ENCODE results near the gene NPIPB8.
"Not testable (repeated sequence)": the region's sequence is repeated elsewhere in the genome, so short reads cannot be mapped to it uniquely, and the experiment has no call there.

The NPIPB8 gene

DNA sequence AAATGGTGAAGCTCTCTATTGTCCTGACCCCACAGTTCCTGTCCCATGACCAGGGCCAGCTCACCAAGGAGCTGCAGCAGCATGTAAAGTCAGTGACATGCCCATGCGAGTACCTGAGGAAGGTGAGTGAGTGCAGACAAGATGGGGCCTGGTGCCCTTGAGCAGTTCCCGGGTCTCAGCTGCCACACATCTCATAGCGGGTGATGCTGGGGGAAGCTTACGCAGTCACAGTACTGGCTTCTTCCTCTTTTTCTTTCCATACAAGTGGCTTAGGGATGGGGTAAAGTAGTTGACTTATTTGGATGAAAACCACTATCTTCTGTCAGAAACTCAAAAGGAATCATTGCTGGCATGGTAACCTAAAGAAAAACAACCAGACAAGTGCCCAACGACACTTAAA, 494 bp downstream of the NPIPB8 start:
- DNase-seq, result not testable (repeated sequence)

DNA sequence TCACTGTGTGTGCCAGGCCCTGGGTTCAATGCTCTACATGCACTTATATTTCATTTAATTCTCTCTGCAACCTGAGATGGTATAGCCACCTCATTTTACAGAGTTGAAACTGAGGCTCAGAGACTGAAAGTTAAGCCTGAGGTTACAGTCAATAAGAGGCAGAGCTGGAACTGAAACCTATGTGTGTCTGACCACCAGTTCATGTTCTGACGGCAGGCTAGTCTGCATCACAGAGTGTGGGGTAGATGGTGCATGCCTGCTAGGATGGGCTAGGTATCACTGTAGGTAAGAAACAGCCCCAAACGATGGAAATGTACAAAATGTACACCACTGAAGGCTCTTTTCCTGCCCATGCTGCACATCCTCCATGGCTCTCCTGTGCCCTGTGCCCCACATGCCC, 2.1 kb downstream of the NPIPB8 start:
- DNase-seq, result not testable (repeated sequence)

DNA sequence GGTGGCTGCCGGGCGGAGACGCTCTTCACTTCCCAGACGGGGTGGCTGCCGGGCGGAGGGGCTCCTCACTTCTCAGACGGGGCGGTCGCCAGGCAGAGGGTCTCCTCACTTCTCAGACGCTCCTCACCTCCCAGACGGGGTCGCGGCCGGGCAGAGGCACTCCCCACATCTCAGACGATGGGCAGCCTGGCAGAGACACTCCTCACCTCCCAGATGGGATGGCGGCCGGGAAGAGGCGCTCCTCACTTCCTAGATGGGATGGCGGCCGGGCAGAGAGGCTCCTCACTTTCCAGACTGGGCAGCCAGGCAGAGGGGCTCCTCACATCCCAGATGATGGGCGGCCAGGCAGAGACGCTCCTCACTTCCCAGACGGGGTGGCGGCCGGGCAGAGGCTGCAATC, 28.4 kb downstream of the NPIPB8 start:
- DNase-seq, result not testable (repeated sequence)

DNA sequence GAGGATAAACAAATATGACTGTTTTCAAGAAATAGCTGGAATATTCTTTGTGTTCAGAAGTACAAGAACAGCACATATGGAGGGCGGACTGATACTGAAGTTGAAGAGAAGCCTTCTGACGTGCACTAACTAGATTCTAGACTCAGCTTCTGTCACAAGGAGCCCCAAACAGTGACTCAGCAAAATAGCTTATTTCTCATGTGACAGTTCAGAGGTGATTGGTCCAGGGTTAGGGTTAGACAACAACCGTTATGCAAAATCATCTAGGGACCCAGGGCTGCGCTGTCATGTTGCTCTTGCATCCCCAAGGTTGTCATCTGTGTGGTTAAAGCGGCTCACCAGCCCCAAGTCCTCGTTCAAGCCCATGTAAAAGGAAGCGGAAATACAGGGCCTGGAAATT, 29.6 kb downstream of the NPIPB8 start:
- DNase-seq, result not testable (repeated sequence)

DNA sequence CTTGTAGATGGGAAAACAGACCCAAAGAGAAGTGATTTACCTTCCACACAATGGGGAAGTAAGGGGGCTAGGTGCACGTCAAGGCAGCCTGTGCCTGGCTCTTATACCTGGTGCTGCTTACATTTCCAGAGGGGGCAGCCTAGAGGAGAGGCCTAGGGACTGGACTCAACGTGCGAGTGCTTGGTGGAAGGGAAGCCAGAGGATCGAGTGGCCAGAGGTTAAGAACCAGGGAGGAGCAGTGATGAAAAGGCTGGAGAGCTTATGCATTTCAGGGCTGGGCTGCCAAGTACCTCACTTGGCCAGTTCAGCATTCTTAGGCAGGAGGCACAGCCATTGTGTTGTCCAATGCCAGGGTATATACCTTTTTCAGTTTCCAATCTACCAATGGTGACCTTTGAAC, 30.3 kb downstream of the NPIPB8 start:
- DNase-seq, result not testable (repeated sequence)

DNA sequence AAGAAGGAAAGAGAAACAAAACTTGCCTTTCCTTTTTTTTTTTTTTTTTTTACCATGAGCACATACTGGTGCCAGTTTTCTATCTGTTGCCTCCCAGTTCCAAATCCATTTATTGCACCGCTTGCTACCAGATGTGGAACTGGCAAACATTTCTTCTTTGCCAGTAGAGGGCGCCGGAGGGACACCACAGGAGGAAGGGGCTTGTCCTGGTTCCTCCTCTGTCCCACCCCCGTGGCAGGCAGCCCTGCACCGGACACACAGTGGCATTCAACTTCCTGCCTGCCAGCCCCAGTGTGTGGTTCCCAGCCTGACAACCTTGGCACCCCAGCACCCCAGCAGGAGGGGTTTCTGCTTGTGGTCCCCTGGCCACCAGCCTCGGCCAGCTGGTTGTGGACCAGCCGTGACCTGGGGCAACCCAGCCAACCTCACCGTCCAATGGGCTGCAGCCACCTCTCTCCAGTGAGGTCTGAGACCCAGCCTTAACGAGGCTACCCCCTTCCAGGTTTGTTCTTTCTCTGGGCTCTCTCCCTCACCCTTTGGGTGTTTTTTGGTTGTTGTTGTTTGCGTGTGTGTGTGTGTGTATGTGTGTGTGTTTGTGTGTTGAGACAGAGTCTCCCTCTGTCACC, 50.6 kb downstream of the NPIPB8 start:
- not testable (repeated sequence) for DNase-seq

DNA sequence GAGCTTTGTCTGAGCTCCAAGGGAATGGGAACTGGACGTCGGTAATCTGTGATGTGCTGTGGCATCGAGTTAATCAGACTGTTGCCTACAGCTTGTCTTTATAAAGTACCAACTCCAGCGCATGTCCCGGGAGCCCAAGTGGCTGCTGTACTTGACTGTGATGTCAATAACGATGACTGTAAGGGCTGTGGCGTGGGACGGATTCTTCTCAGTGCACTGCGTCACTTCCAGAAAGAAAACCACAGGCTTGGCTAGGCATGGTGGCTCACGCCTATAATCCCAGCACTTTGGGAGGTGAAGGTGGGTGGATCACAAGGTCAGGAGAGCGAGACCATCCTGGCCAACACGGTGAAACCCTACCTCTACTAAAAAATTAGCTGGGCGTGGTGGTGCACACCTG, 51.6 kb downstream of the NPIPB8 start:
- not testable (repeated sequence) for DNase-seq

DNA sequence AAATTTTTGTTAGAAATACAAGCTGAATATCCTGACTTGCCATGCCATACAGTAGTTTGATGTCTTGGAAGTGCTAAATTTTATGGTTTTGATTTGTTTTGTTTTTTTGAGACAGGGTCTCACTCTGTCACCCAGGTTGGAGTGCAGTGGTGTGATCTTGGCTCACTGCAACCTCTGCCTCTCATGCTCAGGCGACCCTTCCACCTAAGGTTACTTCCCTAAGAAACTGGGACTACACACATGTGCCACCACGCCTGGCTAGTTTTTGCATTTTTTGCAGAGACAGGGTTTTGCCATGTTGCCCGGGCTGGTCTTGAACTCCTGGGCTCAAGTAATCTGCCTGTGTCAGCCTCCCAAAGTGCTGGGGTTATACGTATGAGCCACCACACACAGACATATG, 53.9 kb downstream of the NPIPB8 start:
- not testable (repeated sequence) for DNase-seq

DNA sequence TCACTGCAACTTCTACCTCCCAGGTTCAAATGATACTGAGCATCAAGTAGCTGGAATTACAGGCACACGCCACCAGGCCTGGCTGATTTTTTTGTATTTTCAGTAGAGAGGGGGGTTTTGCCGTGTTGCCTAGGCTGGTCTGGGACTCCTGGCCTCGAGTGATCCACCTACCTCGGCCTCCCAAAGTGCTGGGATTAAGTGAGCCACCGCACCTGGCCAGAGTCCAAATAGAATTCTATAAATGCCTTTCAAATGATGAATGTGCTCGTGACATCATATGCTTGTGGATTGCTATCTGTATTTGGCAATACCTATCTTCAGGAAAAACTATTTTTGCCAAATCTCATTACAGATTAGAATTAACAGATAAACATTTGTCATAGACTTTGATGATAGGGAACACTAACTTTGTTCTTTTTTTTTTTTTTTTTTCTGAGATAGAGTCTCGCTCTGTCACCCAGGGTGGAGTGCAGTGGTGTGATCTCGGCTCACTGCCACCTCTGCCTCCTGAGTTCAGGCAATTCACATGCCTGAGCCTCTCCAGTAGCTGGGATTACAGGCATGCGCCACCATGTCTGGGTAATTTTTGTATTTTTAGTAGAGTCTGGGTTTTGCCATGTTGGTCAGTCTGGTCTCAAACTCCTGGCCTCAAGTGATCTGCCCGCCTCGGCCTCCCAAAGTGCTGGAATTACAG, 55.5 kb downstream of the NPIPB8 start:
- not testable (repeated sequence) for DNase-seq

DNA sequence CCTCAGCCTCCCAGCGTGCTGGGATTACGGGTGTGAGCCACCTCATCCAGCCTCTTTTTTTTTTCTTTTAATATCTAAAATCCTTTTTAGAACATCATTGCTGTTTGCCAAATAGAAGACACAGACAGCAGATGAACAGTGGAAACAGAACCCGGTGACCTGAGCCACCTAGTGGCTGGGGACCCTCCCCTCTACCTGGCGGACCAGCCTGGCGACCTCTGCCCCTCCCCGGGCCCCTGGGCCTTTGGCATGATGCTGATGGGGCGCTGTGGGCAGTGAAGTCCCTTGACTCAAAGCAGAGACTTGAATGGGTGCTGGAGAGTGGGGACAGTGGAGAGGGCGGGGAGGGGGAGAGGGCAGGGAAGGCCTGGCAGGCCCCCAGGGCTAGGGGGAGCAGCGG, 61.9 kb downstream of the NPIPB8 start:
- DNase-seq, result not testable (repeated sequence)

DNA sequence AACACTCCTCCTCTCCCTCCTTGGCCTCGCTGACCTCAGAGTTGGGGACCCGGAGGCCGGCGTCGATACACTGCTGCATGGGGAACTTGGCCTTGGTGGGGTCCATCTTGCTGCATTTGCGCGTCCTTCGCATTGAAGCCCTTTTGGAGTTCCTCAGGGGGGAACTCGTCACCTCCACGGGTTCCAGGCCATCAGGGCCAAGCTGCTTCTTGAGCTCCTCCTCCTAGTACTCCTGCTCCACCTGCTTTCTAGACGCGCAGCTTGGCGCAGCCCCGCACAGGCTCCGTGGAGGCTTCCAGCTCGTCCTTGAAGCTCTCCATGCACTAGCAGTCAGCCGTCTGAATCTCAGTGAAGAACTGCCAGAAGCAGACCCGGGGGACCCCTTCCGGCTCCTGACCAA, 62.5 kb downstream of the NPIPB8 start:
- DNase-seq, result not testable (repeated sequence)

DNA sequence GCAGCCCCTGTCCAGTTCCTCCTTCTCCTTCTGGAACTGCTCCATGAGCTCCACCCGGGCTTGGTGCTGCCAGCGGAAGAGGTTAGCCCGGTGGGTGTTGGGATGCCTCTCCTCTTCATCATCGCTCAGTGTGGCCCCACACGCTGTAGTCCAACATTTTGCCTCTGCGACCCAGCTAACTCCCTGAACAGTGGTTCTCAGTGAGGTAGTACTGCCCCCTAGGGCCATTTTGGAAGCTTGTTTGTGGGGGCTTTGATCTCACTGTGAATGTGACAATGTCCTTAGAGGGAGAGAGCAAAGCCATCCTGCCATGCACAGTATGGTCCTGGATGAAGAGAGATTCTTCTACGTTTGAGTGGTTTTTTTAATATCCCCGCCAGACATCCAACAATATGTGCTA, 63.5 kb downstream of the NPIPB8 start:
- not testable (repeated sequence) for DNase-seq

DNA sequence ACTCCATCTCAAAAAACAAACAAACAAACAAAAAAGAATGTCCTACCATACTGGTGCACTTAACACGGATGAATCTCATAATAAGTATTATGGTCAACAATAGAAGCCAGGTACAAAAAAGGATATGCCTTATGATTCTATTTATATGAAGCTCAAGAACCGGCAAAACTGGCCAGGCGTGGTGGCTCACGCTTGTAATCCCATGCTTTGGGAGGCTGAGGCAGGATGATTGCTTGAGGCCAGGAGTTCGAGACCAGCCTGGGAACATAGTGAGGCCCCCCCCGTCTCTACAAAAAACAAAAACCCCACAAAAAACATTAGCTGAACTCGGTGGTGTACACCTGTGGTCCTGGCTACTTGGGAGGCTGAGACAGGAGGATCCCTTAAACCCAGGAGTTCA, 66.4 kb downstream of the NPIPB8 start:
- DNase-seq, result not testable (repeated sequence)
